ENCODE data around the gene AIFM3. TPM values are rescaled to one million over a fixed set of nuclear protein-coding genes. Genes with fewer than 3 reads are reported as not detected.

Gene AIFM3
- total and polyA plus RNA-seq, 2 of the 13 experiments (the other 11 are each of a cell fraction or from before 2014, with no cell fraction given): 9.0 to 15.3 TPM

GRCh38 chr22:20981787-20982562, 14.9 kb downstream of the AIFM3 start, which contains the start of gene LZTR1 (continued):
- TF ChIP-seq ZBTB10 (CRISPR knock-in tag; IDR thresholded peaks at IDR 0.05; ENCODE audit: borderline replicate concordance) (peak; percentile 92), PTBP1 (IDR thresholded peaks at IDR 0.05; ENCODE audit: low read depth, low read length, poor library complexity, severe bottlenecking) (peak; percentile 39), SOX5 (CRISPR knock-in tag; IDR thresholded peaks at IDR 0.05; ENCODE audit: borderline replicate concordance) (peak; percentile 46; the same call in 1 of the 2 replicates), ZNF644 (CRISPR knock-in tag; IDR thresholded peaks at IDR 0.05; ENCODE audit: low read depth) (no peak), ZNF766 (CRISPR knock-in tag; IDR thresholded peaks at IDR 0.05; ENCODE audit: borderline replicate concordance) (peak; percentile 86; the same call in 1 of the 2 replicates), TEAD3 (CRISPR knock-in tag; optimal IDR thresholded peaks at IDR 0.05; ENCODE audit: borderline replicate concordance) (peak; percentile 88), IRX3 (CRISPR knock-in tag; IDR thresholded peaks at IDR 0.05; ENCODE audit: borderline replicate concordance, low read depth) (peak; percentile 95), ZNF20 (CRISPR knock-in tag; IDR thresholded peaks at IDR 0.05) (peak; percentile 72; the same call in 1 of the 2 replicates), TRIM24 (CRISPR knock-in tag; IDR thresholded peaks at IDR 0.05) (no peak), ZNF430 (CRISPR knock-in tag; IDR thresholded peaks at IDR 0.05) (peak; percentile 92), ZNF670 (CRISPR knock-in tag; IDR thresholded peaks at IDR 0.05; ENCODE audit: borderline replicate concordance) (peak; percentile 96), CCAR2 (optimal IDR thresholded peaks at IDR 0.05; ENCODE audit: low read depth, low read length) (no peak), NFYB (CRISPR knock-in tag; IDR thresholded peaks at IDR 0.05) (peak; percentile 42)
- TF ChIP-seq, protein P1, sequence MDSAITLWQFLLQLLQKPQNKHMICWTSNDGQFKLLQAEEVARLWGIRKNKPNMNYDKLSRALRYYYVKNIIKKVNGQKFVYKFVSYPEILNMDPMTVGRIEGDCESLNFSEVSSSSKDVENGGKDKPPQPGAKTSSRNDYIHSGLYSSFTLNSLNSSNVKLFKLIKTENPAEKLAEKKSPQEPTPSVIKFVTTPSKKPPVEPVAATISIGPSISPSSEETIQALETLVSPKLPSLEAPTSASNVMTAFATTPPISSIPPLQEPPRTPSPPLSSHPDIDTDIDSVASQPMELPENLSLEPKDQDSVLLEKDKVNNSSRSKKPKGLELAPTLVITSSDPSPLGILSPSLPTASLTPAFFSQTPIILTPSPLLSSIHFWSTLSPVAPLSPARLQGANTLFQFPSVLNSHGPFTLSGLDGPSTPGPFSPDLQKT (CRISPR knock-in tag; IDR thresholded peaks at IDR 0.05; ENCODE audit: borderline replicate concordance): peak; percentile 60; the same call in 1 of the 2 replicates
- TF ChIP-seq, protein P2, sequence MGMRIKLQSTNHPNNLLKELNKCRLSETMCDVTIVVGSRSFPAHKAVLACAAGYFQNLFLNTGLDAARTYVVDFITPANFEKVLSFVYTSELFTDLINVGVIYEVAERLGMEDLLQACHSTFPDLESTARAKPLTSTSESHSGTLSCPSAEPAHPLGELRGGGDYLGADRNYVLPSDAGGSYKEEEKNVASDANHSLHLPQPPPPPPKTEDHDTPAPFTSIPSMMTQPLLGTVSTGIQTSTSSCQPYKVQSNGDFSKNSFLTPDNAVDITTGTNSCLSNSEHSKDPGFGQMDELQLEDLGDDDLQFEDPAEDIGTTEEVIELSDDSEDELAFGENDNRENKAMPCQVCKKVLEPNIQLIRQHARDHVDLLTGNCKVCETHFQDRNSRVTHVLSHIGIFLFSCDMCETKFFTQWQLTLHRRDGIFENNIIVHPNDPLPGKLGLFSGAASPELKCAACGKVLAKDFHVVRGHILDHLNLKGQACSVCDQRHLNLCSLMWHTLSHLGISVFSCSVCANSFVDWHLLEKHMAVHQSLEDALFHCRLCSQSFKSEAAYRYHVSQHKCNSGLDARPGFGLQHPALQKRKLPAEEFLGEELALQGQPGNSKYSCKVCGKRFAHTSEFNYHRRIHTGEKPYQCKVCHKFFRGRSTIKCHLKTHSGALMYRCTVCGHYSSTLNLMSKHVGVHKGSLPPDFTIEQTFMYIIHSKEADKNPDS (CRISPR knock-in tag; IDR thresholded peaks at IDR 0.05): peak; percentile 56; the same call in 1 of the 2 replicates
- TF ChIP-seq, protein P3, sequence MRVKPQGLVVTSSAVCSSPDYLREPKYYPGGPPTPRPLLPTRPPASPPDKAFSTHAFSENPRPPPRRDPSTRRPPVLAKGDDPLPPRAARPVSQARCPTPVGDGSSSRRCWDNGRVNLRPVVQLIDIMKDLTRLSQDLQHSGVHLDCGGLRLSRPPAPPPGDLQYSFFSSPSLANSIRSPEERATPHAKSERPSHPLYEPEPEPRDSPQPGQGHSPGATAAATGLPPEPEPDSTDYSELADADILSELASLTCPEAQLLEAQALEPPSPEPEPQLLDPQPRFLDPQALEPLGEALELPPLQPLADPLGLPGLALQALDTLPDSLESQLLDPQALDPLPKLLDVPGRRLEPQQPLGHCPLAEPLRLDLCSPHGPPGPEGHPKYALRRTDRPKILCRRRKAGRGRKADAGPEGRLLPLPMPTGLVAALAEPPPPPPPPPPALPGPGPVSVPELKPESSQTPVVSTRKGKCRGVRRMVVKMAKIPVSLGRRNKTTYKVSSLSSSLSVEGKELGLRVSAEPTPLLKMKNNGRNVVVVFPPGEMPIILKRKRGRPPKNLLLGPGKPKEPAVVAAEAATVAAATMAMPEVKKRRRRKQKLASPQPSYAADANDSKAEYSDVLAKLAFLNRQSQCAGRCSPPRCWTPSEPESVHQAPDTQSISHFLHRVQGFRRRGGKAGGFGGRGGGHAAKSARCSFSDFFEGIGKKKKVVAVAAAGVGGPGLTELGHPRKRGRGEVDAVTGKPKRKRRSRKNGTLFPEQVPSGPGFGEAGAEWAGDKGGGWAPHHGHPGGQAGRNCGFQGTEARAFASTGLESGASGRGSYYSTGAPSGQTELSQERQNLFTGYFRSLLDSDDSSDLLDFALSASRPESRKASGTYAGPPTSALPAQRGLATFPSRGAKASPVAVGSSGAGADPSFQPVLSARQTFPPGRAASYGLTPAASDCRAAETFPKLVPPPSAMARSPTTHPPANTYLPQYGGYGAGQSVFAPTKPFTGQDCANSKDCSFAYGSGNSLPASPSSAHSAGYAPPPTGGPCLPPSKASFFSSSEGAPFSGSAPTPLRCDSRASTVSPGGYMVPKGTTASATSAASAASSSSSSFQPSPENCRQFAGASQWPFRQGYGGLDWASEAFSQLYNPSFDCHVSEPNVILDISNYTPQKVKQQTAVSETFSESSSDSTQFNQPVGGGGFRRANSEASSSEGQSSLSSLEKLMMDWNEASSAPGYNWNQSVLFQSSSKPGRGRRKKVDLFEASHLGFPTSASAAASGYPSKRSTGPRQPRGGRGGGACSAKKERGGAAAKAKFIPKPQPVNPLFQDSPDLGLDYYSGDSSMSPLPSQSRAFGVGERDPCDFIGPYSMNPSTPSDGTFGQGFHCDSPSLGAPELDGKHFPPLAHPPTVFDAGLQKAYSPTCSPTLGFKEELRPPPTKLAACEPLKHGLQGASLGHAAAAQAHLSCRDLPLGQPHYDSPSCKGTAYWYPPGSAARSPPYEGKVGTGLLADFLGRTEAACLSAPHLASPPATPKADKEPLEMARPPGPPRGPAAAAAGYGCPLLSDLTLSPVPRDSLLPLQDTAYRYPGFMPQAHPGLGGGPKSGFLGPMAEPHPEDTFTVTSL (CRISPR knock-in tag; IDR thresholded peaks at IDR 0.05; ENCODE audit: borderline replicate concordance): peak; percentile 66; the same call in 1 of the 2 replicates
